ENCODE results near the gene FNDC3B.

FNDC3B gene

GRCh38 chr3:172313671-172314070, 274.3 kb downstream of the FNDC3B start:
- Histone ChIP-seq H3K4me1 (ENCODE audit: insufficient read depth, low read length) (peaks cover 15% of the 10 kb centered on the region), H3K27me3 (ENCODE audit: insufficient read depth, low read length) (no peaks in the 10 kb centered on the region), H3K36me3 (ENCODE audit: insufficient read depth, low read length) (peaks cover 67% of the 10 kb centered on the region), H3K4me3 (ENCODE audit: low read length) (no peak overlapping the region), H3K9me3 (ENCODE audit: insufficient read depth, low read depth, low read length) (no peaks in the 10 kb centered on the region), H3K9ac (ENCODE audit: low read depth, low read length) (no peak overlapping the region), H3K27ac (ENCODE audit: low read depth, low read length) (no peak overlapping the region)
- 95% methylated on average over 3 of the region's 3 CpGs for WGBS

GRCh38 chr3:172314591-172315160, 275.3 kb downstream of the FNDC3B start:
- H3K9ac ChIP-seq (ENCODE audit: low read depth, low read length) = no peak overlapping the region
- no peak overlapping the region for H3K4me3 ChIP-seq (ENCODE audit: low read length)
- peaks cover 67% of the 10 kb centered on the region for H3K36me3 ChIP-seq (ENCODE audit: insufficient read depth, low read length)
- H3K4me1 ChIP-seq (ENCODE audit: insufficient read depth, low read length) = peaks cover 15% of the 10 kb centered on the region
- no peaks in the 10 kb centered on the region for H3K27me3 ChIP-seq (ENCODE audit: insufficient read depth, low read length)
- H3K9me3 ChIP-seq (ENCODE audit: insufficient read depth, low read depth, low read length) = no peaks in the 10 kb centered on the region
- no peak overlapping the region for H3K27ac ChIP-seq (ENCODE audit: low read depth, low read length)
- WGBS = 96% methylated on average over 8 of the region's 8 CpGs

- H3K4me1 ChIP-seq (ENCODE audit: insufficient read depth, low read length) = peaks cover 9% of the 10 kb centered on the region
- 83% methylated on average over 11 of the region's 11 CpGs for WGBS
- no peak overlapping the region for H3K4me3 ChIP-seq (ENCODE audit: low read length)
- H3K27ac ChIP-seq (ENCODE audit: low read depth, low read length) = no peak overlapping the region
- H3K36me3 ChIP-seq (ENCODE audit: insufficient read depth, low read length) = peaks cover 65% of the 10 kb centered on the region
- H3K9me3 ChIP-seq (ENCODE audit: insufficient read depth, low read depth, low read length) = no peaks in the 10 kb centered on the region
- no peaks in the 10 kb centered on the region for H3K27me3 ChIP-seq (ENCODE audit: insufficient read depth, low read length)
- no peak overlapping the region for H3K9ac ChIP-seq (ENCODE audit: low read depth, low read length)
Measured at GRCh38 chr3:172315401-172316091, 276.2 kb downstream of the FNDC3B start.

- H3K27me3 ChIP-seq (ENCODE audit: insufficient read depth, low read length) = no peaks in the 10 kb centered on the region
- H3K27ac ChIP-seq (ENCODE audit: low read depth, low read length) = no peak overlapping the region
- no peaks in the 10 kb centered on the region for H3K9me3 ChIP-seq (ENCODE audit: insufficient read depth, low read depth, low read length)
- no peak overlapping the region for H3K9ac ChIP-seq (ENCODE audit: low read depth, low read length)
- peaks cover 9% of the 10 kb centered on the region for H3K4me1 ChIP-seq (ENCODE audit: insufficient read depth, low read length)
- WGBS = 100% methylated on average over 4 of the region's 4 CpGs
- peaks cover 57% of the 10 kb centered on the region for H3K36me3 ChIP-seq (ENCODE audit: insufficient read depth, low read length)
- H3K4me3 ChIP-seq (ENCODE audit: low read length) = no peak overlapping the region
Measured at GRCh38 chr3:172316758-172317157, 277.4 kb downstream of the FNDC3B start.

GRCh38 chr3:172317481-172317880, 278.1 kb downstream of the FNDC3B start:
- H3K4me1 ChIP-seq (ENCODE audit: insufficient read depth, low read length) = peaks cover 9% of the 10 kb centered on the region
- H3K27me3 ChIP-seq (ENCODE audit: insufficient read depth, low read length) = no peaks in the 10 kb centered on the region
- peak overlapping the region; percentile 31; the same call in 1 of the 2 replicates for H3K27ac ChIP-seq (ENCODE audit: low read depth, low read length)
- H3K4me3 ChIP-seq (ENCODE audit: low read length) = no peak overlapping the region
- WGBS = 96% methylated on average over 8 of the region's 8 CpGs
- no peak overlapping the region for H3K9ac ChIP-seq (ENCODE audit: low read depth, low read length)
- H3K36me3 ChIP-seq (ENCODE audit: insufficient read depth, low read length) = peaks cover 49% of the 10 kb centered on the region
- H3K9me3 ChIP-seq (ENCODE audit: insufficient read depth, low read depth, low read length) = no peaks in the 10 kb centered on the region

- Histone ChIP-seq H3K27me3 (ENCODE audit: insufficient read depth, low read length) (no peaks in the 10 kb centered on the region), H3K4me1 (ENCODE audit: insufficient read depth, low read length) (peaks cover 9% of the 10 kb centered on the region; the same call in 1 of the 2 replicates), H3K27ac (ENCODE audit: low read depth, low read length) (peak overlapping the region; percentile 31; the same call in 1 of the 2 replicates), H3K36me3 (ENCODE audit: insufficient read depth, low read length) (peaks cover 44% of the 10 kb centered on the region), H3K9ac (ENCODE audit: low read depth, low read length) (no peak overlapping the region), H3K4me3 (ENCODE audit: low read length) (no peak overlapping the region), H3K9me3 (ENCODE audit: insufficient read depth, low read depth, low read length) (no peaks in the 10 kb centered on the region)
- WGBS = 80% methylated on average over 1 of the region's 1 CpG
Measured at GRCh38 chr3:172317984-172318383, 278.6 kb downstream of the FNDC3B start.

GRCh38 chr3:172319595-172319994, 280.2 kb downstream of the FNDC3B start:
- H3K4me3 ChIP-seq (ENCODE audit: low read length) = no peak overlapping the region
- WGBS = 96% methylated on average over 8 of the region's 8 CpGs
- peaks cover 9% of the 10 kb centered on the region; the same call in 1 of the 2 replicates for H3K4me1 ChIP-seq (ENCODE audit: insufficient read depth, low read length)
- no peaks in the 10 kb centered on the region for H3K27me3 ChIP-seq (ENCODE audit: insufficient read depth, low read length)
- no peaks in the 10 kb centered on the region for H3K9me3 ChIP-seq (ENCODE audit: insufficient read depth, low read depth, low read length)
- no peak overlapping the region for H3K27ac ChIP-seq (ENCODE audit: low read depth, low read length)
- H3K36me3 ChIP-seq (ENCODE audit: insufficient read depth, low read length) = peaks cover 44% of the 10 kb centered on the region
- H3K9ac ChIP-seq (ENCODE audit: low read depth, low read length) = no peak overlapping the region

GRCh38 chr3:172320468-172320867, 281.1 kb downstream of the FNDC3B start:
- 90% methylated on average over 2 of the region's 2 CpGs for WGBS
- H3K9ac ChIP-seq (ENCODE audit: low read depth, low read length) = no peak overlapping the region
- H3K36me3 ChIP-seq (ENCODE audit: insufficient read depth, low read length) = peaks cover 52% of the 10 kb centered on the region
- H3K27me3 ChIP-seq (ENCODE audit: insufficient read depth, low read length) = no peaks in the 10 kb centered on the region
- no peaks in the 10 kb centered on the region for H3K9me3 ChIP-seq (ENCODE audit: insufficient read depth, low read depth, low read length)
- H3K4me3 ChIP-seq (ENCODE audit: low read length) = no peak overlapping the region
- no peak overlapping the region for H3K27ac ChIP-seq (ENCODE audit: low read depth, low read length)
- peaks cover 6% of the 10 kb centered on the region; the same call in 1 of the 2 replicates for H3K4me1 ChIP-seq (ENCODE audit: insufficient read depth, low read length)

GRCh38 chr3:172321035-172321434, 281.7 kb downstream of the FNDC3B start:
- WGBS = 100% methylated on average over 1 of the region's 2 CpGs
- no peak overlapping the region for H3K9ac ChIP-seq (ENCODE audit: low read depth, low read length)
- H3K4me1 ChIP-seq (ENCODE audit: insufficient read depth, low read length) = peaks cover 4% of the 10 kb centered on the region; the same call in 1 of the 2 replicates
- no peaks in the 10 kb centered on the region for H3K9me3 ChIP-seq (ENCODE audit: insufficient read depth, low read depth, low read length)
- H3K27me3 ChIP-seq (ENCODE audit: insufficient read depth, low read length) = no peaks in the 10 kb centered on the region
- no peak overlapping the region for H3K27ac ChIP-seq (ENCODE audit: low read depth, low read length)
- no peak overlapping the region for H3K4me3 ChIP-seq (ENCODE audit: low read length)
- peaks cover 54% of the 10 kb centered on the region for H3K36me3 ChIP-seq (ENCODE audit: insufficient read depth, low read length)

GRCh38 chr3:172323894-172324610, 284.7 kb downstream of the FNDC3B start:
- H3K4me1 ChIP-seq (ENCODE audit: insufficient read depth, low read length) = no peaks in the 10 kb centered on the region
- no peaks in the 10 kb centered on the region for H3K27me3 ChIP-seq (ENCODE audit: insufficient read depth, low read length)
- H3K9ac ChIP-seq (ENCODE audit: low read depth, low read length) = no peak overlapping the region
- no peak overlapping the region for H3K27ac ChIP-seq (ENCODE audit: low read depth, low read length)
- H3K4me3 ChIP-seq (ENCODE audit: low read length) = no peak overlapping the region
- 95% methylated on average over 10 of the region's 10 CpGs for WGBS
- peaks cover 37% of the 10 kb centered on the region for H3K36me3 ChIP-seq (ENCODE audit: insufficient read depth, low read length)
- no peaks in the 10 kb centered on the region for H3K9me3 ChIP-seq (ENCODE audit: insufficient read depth, low read depth, low read length)

- Histone ChIP-seq H3K4me3 (ENCODE audit: low read length) (no peak overlapping the region), H3K27me3 (ENCODE audit: insufficient read depth, low read length) (no peaks in the 10 kb centered on the region), H3K9me3 (ENCODE audit: insufficient read depth, low read depth, low read length) (no peaks in the 10 kb centered on the region), H3K4me1 (ENCODE audit: insufficient read depth, low read length) (no peaks in the 10 kb centered on the region), H3K9ac (ENCODE audit: low read depth, low read length) (no peak overlapping the region), H3K36me3 (ENCODE audit: insufficient read depth, low read length) (peaks cover 36% of the 10 kb centered on the region), H3K27ac (ENCODE audit: low read depth, low read length) (no peak overlapping the region)
- WGBS = 95% methylated on average over 7 of the region's 7 CpGs
Measured at GRCh38 chr3:172324611-172325203, 285.3 kb downstream of the FNDC3B start.

All from HUES64 (cell line).